Lower leg skin (tissue), 4 donors: ENCODE results near the gene DPH2. TPM values are rescaled to one million over a fixed set of nuclear protein-coding genes. Genes with fewer than 3 reads are reported as not detected.
A peak's percentile ranks its signal among the peaks of the same experiment; 100 is the strongest.

Source experiments
- DNase-seq, 2 donors: peaks; one replicate each; pipeline ENCODE4 v3.0.0-alpha.2; 2019; ENCODE audit warnings: low spot score in 2 of 2
- H3K4me3 ChIP-seq: fragments of 200-600 bp; sonication (generic); 2 replicates; pipeline ENCODE4 v1.5.1; 2017; ENCODE audit warnings: mild to moderate bottlenecking, low read depth; ENCODE audit not compliant: poor library complexity, severe bottlenecking
- CTCF ChIP-seq, 3 donors: fragments of 450-650 bp; IDR thresholded peaks; one replicate each; pipeline ENCODE4 v1.5.1; 2016; ENCODE audit warnings: antibody characterized with exemption in 3 of 3, mild to moderate bottlenecking in 3 of 3, moderate library complexity in 2 of 3
- POLR2A ChIP-seq, 2 donors: fragments of 450-650 bp; IDR thresholded peaks; one replicate each; pipeline ENCODE4 v1.6.1; 2016 to 2017; ENCODE audit warnings: antibody characterized with exemption in 2 of 2, mild to moderate bottlenecking in 1 of 2, moderate library complexity in 1 of 2
- WGBS, 2 donors: methylation state at CpG; one replicate each; pipeline ENCODE4 v1.1.5; 2018; 5-methylcytosine and 5-hydroxymethylcytosine counted together
- intact Hi-C: fragments of 100-400 bp; cut with DNase I; formaldehyde crosslinking; loops from one replicate; pipeline ENCODE4 v1.15.0; 2023; ENCODE audit warnings: low total_unique reads
- total RNA-seq, 4 donors: library from RNA; depleted of rRNA; stranded (reverse); fragments of >200 nt; gene quantifications; one replicate each; pipeline ENCODE4 v1.1.0, GENCODE V29; 2016

Gene DPH2
- total RNA-seq, 4 donors from 2014 or later, result 12.8 to 26.6 (median 17.7) TPM

- TF ChIP-seq CTCF (IDR thresholded peaks at IDR 0.05) (no peak), POLR2A (IDR thresholded peaks at IDR 0.05) (no peak)
- H3K4me3 ChIP-seq, result no peak overlapping the region
- DNase-seq, result no peak
- intact Hi-C loops, result loop anchor here (10.0 kb wide), 2 partner anchors 106 to 414 kb away; no protein-coding TSS in a partner anchor
- 69 to 86% methylated on average over 10 of the region's 10 CpGs for WGBS, 2 donors
Measured at GRCh38 chr1:43938383-43938782, 31.4 kb upstream of the DPH2 start.

- intact Hi-C loops, result loop anchor here (10.0 kb wide), 2 partner anchors 106 to 414 kb away; no protein-coding TSS in a partner anchor
- H3K4me3 ChIP-seq, result no peak overlapping the region
- DNase-seq, result no peak
- 40 to 53% methylated on average over 3 of the region's 3 CpGs for WGBS, 2 donors
- TF ChIP-seq POLR2A (IDR thresholded peaks at IDR 0.05), result no peak
Measured at GRCh38 chr1:43938892-43939587, 30.8 kb upstream of the DPH2 start.

GRCh38 chr1:43942411-43942810 is 27.4 kb upstream of the DPH2 start:
- TF ChIP-seq CTCF (IDR thresholded peaks at IDR 0.05), result no peak
- no peak for TF ChIP-seq POLR2A (IDR thresholded peaks at IDR 0.05)
- intact Hi-C loops, result no loop called here
- WGBS, 2 donors, result 91 to 97% methylated on average over 3 of the region's 3 CpGs
- H3K4me3 ChIP-seq, result no peak overlapping the region
- no peak for DNase-seq

GRCh38 chr1:43944860-43945259 is 24.9 kb upstream of the DPH2 start:
- no peak for TF ChIP-seq POLR2A (IDR thresholded peaks at IDR 0.05)
- no peak for TF ChIP-seq CTCF (IDR thresholded peaks at IDR 0.05)
- intact Hi-C loops, result no loop called here
- WGBS, 2 donors, result 87 to 97% methylated on average over 1 of the region's 1 CpG
- no peak overlapping the region for H3K4me3 ChIP-seq
- no peak for DNase-seq

GRCh38 chr1:43945674-43946235 is 24.1 kb upstream of the DPH2 start:
- 4 to 8% methylated on average over 3 of the region's 3 CpGs for WGBS, 2 donors
- TF ChIP-seq POLR2A (IDR thresholded peaks at IDR 0.05) (no peak), CTCF (IDR thresholded peaks at IDR 0.05) (no peak)
- intact Hi-C loops, result no loop called here
- H3K4me3 ChIP-seq, result peak overlapping the region; percentile 55
- DNase-seq, result no peak

- intact Hi-C loops, result no loop called here
- peak within 1 kb of the TSS; percentile 74 for H3K4me3 ChIP-seq
- WGBS, 2 donors, result 0 to 1% methylated on average over 53 to 61 of the region's 74 CpGs
- peak; percentile 93 to 99 for DNase-seq
- TF ChIP-seq CTCF (IDR thresholded peaks at IDR 0.05), result no peak
- no peak for TF ChIP-seq POLR2A (IDR thresholded peaks at IDR 0.05)
Measured at GRCh38 chr1:43946236-43947060, 23.4 kb upstream of the DPH2 start, which contains the start of gene IPO13. IPO13 (plus strand) TSS chr1:43946950; CDS start chr1:43947601, 651 bp downstream.
